ENCODE data around the gene MACF1.

DNA sequence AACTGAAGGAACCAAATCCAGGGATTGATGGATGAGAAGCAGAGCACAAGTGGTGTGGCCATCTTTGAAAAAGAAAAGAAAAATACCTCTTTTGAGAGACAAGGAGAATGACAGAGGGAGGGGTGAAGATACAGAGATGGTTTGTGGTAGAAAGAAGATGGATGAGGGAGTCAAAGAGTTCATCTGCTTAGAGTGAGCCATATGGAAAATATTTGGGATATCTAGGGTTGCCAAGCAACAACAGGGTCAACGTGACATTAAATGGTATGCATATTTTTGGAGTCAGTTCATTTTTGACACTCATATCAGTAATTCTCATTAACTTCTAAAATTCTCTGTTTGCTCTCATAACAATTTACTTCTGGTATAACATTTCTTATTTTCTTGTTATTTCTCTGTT, 50.7 kb downstream of the MACF1 start:
- TF ChIP-seq POLR2A (IDR thresholded peaks at IDR 0.05; ENCODE audit: low read depth, low read length) = no peak
- no peak for TF ChIP-seq POLR2AphosphoS5 (IDR thresholded peaks at IDR 0.05; ENCODE audit: low read depth, low read length)
- no peak for TF ChIP-seq TAF1 (IDR thresholded peaks at IDR 0.05; ENCODE audit: borderline replicate concordance, low read depth, low read length)
